Activated T-helper 9 cell treated with anti-CD3 and anti-CD28 coated beads, Interleukin-2, amount 50 U/mL, for 16 hours (primary cell): ENCODE data around the gene CELSR1.
"Not testable (repeated sequence)": the region's sequence is repeated elsewhere in the genome, so short reads cannot be mapped to it uniquely, and the experiment has no call there.

Experiments
- DNase-seq: peaks from one replicate; pipeline ENCODE4 v3.0.0-alpha.2; 2020; ENCODE audit warnings: low read depth

The CELSR1 gene

GRCh38 chr22:46416891-46417580 is 120.4 kb downstream of the CELSR1 start:
- DNase-seq: no peak

GRCh38 chr22:46416520-46416871 is 120.9 kb downstream of the CELSR1 start:
- DNase-seq: no peak

- no peak for DNase-seq
These were observed 121.5 kb downstream of the CELSR1 start for GRCh38 chr22:46415776-46416519.

GRCh38 chr22:46414704-46415103 is 122.7 kb downstream of the CELSR1 start:
- DNase-seq: no peak

- DNase-seq: no peak
These were observed 123.6 kb downstream of the CELSR1 start for GRCh38 chr22:46413725-46414379.

GRCh38 chr22:46411347-46411746 is 126.1 kb downstream of the CELSR1 start:
- DNase-seq: no peak

- no peak for DNase-seq
These were observed 127.1 kb downstream of the CELSR1 start for GRCh38 chr22:46410291-46410808.

GRCh38 chr22:46409631-46410210 is 127.7 kb downstream of the CELSR1 start:
- DNase-seq: no peak

GRCh38 chr22:46408568-46409506 is 128.6 kb downstream of the CELSR1 start:
- no peak for DNase-seq

GRCh38 chr22:46407748-46408147 is 129.7 kb downstream of the CELSR1 start:
- DNase-seq: no peak

- no peak for DNase-seq
These were observed 130.6 kb downstream of the CELSR1 start for GRCh38 chr22:46406791-46407190.

- no peak for DNase-seq
These were observed 131.1 kb downstream of the CELSR1 start for GRCh38 chr22:46406349-46406748.

- DNase-seq: no peak
These were observed 131.5 kb downstream of the CELSR1 start for GRCh38 chr22:46405901-46406300.

GRCh38 chr22:46403880-46404279 is 133.5 kb downstream of the CELSR1 start:
- not testable (repeated sequence) for DNase-seq

GRCh38 chr22:46402505-46402904 is 134.9 kb downstream of the CELSR1 start:
- DNase-seq: no peak

- no peak for DNase-seq
These were observed 136.1 kb downstream of the CELSR1 start for GRCh38 chr22:46401370-46401769.

- no peak for DNase-seq
These were observed 138.0 kb downstream of the CELSR1 start for GRCh38 chr22:46399251-46400024.

- no peak for DNase-seq
These were observed 139.5 kb downstream of the CELSR1 start for GRCh38 chr22:46397951-46398350.

GRCh38 chr22:46397514-46397913 is 139.9 kb downstream of the CELSR1 start:
- DNase-seq: no peak

- not testable (repeated sequence) for DNase-seq
These were observed 140.4 kb downstream of the CELSR1 start for GRCh38 chr22:46397049-46397448.

GRCh38 chr22:46395145-46395544 is 142.3 kb downstream of the CELSR1 start:
- no peak for DNase-seq
